ENCODE data around the gene TAAR8.

DNA sequence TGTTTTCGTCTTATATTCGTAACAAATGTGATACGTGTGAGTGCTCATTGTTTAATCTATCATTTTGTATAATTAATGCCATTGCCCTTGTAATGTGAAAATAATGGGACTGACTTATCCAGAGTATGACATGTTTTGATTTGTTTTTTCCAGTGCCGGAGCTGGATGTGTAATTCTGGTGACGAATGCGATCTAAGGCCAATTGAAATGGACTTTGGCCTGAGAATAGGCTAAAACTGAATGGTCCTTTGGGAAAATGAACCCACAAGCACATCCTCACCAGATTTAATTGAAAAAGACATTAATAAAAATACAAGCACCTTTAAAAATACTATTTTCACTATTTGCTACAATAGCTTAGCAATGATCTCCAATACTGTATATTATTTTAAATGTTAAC is 43.7 kb downstream of the TAAR8 start:
- no peak for TF ChIP-seq POLR2A (IDR thresholded peaks at IDR 0.05)
- TF ChIP-seq, protein P1, sequence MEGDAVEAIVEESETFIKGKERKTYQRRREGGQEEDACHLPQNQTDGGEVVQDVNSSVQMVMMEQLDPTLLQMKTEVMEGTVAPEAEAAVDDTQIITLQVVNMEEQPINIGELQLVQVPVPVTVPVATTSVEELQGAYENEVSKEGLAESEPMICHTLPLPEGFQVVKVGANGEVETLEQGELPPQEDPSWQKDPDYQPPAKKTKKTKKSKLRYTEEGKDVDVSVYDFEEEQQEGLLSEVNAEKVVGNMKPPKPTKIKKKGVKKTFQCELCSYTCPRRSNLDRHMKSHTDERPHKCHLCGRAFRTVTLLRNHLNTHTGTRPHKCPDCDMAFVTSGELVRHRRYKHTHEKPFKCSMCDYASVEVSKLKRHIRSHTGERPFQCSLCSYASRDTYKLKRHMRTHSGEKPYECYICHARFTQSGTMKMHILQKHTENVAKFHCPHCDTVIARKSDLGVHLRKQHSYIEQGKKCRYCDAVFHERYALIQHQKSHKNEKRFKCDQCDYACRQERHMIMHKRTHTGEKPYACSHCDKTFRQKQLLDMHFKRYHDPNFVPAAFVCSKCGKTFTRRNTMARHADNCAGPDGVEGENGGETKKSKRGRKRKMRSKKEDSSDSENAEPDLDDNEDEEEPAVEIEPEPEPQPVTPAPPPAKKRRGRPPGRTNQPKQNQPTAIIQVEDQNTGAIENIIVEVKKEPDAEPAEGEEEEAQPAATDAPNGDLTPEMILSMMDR (IDR thresholded peaks at IDR 0.05), result no peak
